CD14-positive monocyte (primary cell): Measurements from ENCODE around the gene UNG. TPM values are rescaled to one million over a fixed set of nuclear protein-coding genes. Genes with fewer than 3 reads are reported as not detected.

Experiments used
- DNase-seq, 3 donors: peaks; one replicate each; pipeline ENCODE4 v3.0.0-alpha.2; 2011 to 2022
- H2AFZ ChIP-seq: 2 replicates; pipeline ENCODE4 v1.6.0; 2012; ENCODE audit warnings: mild to moderate bottlenecking, low read depth, low read length, inconsistent platforms; ENCODE audit not compliant: insufficient read depth, poor library complexity, severe bottlenecking
- H3K27ac ChIP-seq, 2 donors: 1 replicate in 1 of 2; 2 replicates in 1 of 2; pipeline ENCODE4 v1.5.1; 2012 to 2013; ENCODE audit warnings: low read length in 2 of 2, control low read depth in 1 of 2, inconsistent platforms in 1 of 2, low read depth in 1 of 2, mild to moderate bottlenecking in 1 of 2
- H3K27me3 ChIP-seq, 2 donors: one replicate each; pipeline versions ENCODE4 v1.6.0 to v1.6.1; 2011 to 2013; ENCODE audit warnings: low read length in 2 of 2; ENCODE audit not compliant: control insufficient read depth in 2 of 2, insufficient read depth in 2 of 2
- H3K36me3 ChIP-seq, 2 donors: replicated peaks in 1 of 2; 1 replicate in 1 of 2; 2 replicates in 1 of 2; pipeline versions ENCODE4 v1.5.1 to v1.6.1; 2012 to 2013; ENCODE audit warnings: low read length in 2 of 2, control low read depth in 1 of 2, inconsistent platforms in 1 of 2, mild to moderate bottlenecking in 1 of 2; ENCODE audit not compliant: insufficient read depth in 2 of 2, control insufficient read depth in 1 of 2
- H3K4me1 ChIP-seq, 2 donors: 1 replicate in 1 of 2; 2 replicates in 1 of 2; pipeline versions ENCODE4 v1.5.1 to v1.6.1; 2012 to 2013; ENCODE audit warnings: low read length in 2 of 2, control low read depth in 1 of 2, inconsistent platforms in 1 of 2, mild to moderate bottlenecking in 1 of 2, moderate library complexity in 1 of 2; ENCODE audit not compliant: insufficient read depth in 2 of 2, control insufficient read depth in 1 of 2
- H3K4me2 ChIP-seq: replicated peaks from 2 replicates; pipeline ENCODE3; 2012; ENCODE audit warnings: low read length, moderate library complexity, mild to moderate bottlenecking; ENCODE audit not compliant: poor library complexity, severe bottlenecking; ENCODE audit errors: extremely low read depth
- H3K4me3 ChIP-seq, 3 experiments: fragments of 200-600 bp in 1 of 3; sonication (generic) in 1 of 3; replicated peaks in 1 of 3; 1 replicate in 2 of 3; 2 replicates in 1 of 3; pipeline ENCODE4 v1.5.1; 2011 to 2013; ENCODE audit warnings: low read length in 3 of 3, mild to moderate bottlenecking in 3 of 3, control low read depth in 2 of 3, low read depth in 2 of 3, inconsistent platforms in 1 of 3, moderate library complexity in 1 of 3
- H3K79me2 ChIP-seq: 2 replicates; pipeline ENCODE4 v1.6.0; 2012; ENCODE audit warnings: mild to moderate bottlenecking, control low read depth, inconsistent platforms, low read length, moderate library complexity; ENCODE audit not compliant: insufficient read depth
- H3K9ac ChIP-seq: 2 replicates; pipeline ENCODE4 v1.6.0; 2017; ENCODE audit warnings: low read length, mild to moderate bottlenecking; ENCODE audit not compliant: insufficient read depth, poor library complexity, severe bottlenecking
- H3K9me3 ChIP-seq, 2 donors: replicated peaks in 1 of 2; 1 replicate in 1 of 2; 2 replicates in 1 of 2; pipeline versions ENCODE4 v1.5.1 to v1.6.1; 2012 to 2013; ENCODE audit warnings: low read length in 2 of 2, control low read depth in 1 of 2; ENCODE audit not compliant: control insufficient read depth in 1 of 2, insufficient read depth in 1 of 2
- H4K20me1 ChIP-seq: 2 replicates; pipeline ENCODE4 v1.6.0; 2012; ENCODE audit warnings: mild to moderate bottlenecking, low read length, control low read depth, moderate library complexity; ENCODE audit not compliant: insufficient read depth
- H3K27ac Mint-ChIP-seq, 7 donors: one replicate each; pipeline ENCODE4 v1.8.0; 2020; ENCODE audit warnings: mild to moderate bottlenecking in 7 of 7, mixed read lengths in 7 of 7, moderate library complexity in 6 of 7, inconsistent platforms in 2 of 7
- H3K27me3 Mint-ChIP-seq, 3 donors: one replicate each; pipeline ENCODE4 v1.8.0; 2021 to 2022; ENCODE audit warnings: low read depth in 3 of 3, mild to moderate bottlenecking in 3 of 3, mixed read lengths in 3 of 3, moderate library complexity in 3 of 3, inconsistent platforms in 1 of 3
- H3K36me3 Mint-ChIP-seq, 2 donors: one replicate each; pipeline ENCODE4 v1.8.0; 2020; ENCODE audit warnings: mixed read lengths in 2 of 2, inconsistent platforms in 1 of 2, mild to moderate bottlenecking in 1 of 2
- H3K4me1 Mint-ChIP-seq: one replicate; pipeline ENCODE4 v1.8.0; 2020; ENCODE audit warnings: mild to moderate bottlenecking, mixed read lengths
- H3K4me3 Mint-ChIP-seq, 2 donors: one replicate each; pipeline ENCODE4 v1.8.0; 2020; ENCODE audit warnings: mild to moderate bottlenecking in 2 of 2, mixed read lengths in 2 of 2, moderate library complexity in 1 of 2
- H3K9me3 Mint-ChIP-seq, 7 donors: one replicate each; pipeline ENCODE4 v1.8.0; 2020 to 2022; ENCODE audit warnings: mixed read lengths in 7 of 7, mild to moderate bottlenecking in 6 of 7, moderate library complexity in 6 of 7, inconsistent platforms in 2 of 7
- CTCF ChIP-seq: fragments of 200-600 bp; IDR thresholded peaks from one replicate; pipeline ENCODE4 v1.8.0; 2022; ENCODE audit warnings: antibody characterized with exemption, mild to moderate bottlenecking
- WGBS: methylation state at CpG from one replicate; pipeline ENCODE4 v1.1.5; 2013; ENCODE audit warnings: missing lambda C conversion rate; ENCODE audit not compliant: insufficient coverage; 5-methylcytosine and 5-hydroxymethylcytosine counted together
- intact Hi-C, 2 donors: fragments of 100-400 bp; cut with micrococcal nuclease; formaldehyde crosslinking; loops; one replicate each; pipeline versions ENCODE4 v1.15.0 to v1.15.1; 2023
- polyA plus RNA-seq, 3 donors: library from polyadenylated mRNA; depleted of rRNA in 1 of 3; unstranded in 2 of 3; stranded (reverse) in 1 of 3; fragments of 300-500 nt in 2 of 3; fragments of >200 nt in 1 of 3; fragmentation: Illumina TruSeq in 2 of 3; gene quantifications; 1 replicate in 2 of 3; 2 replicates in 1 of 3; pipeline ENCODE4 v1.2.3, GENCODE V29; 2012 to 2021

UNG gene
- polyA plus RNA-seq, 3 donors, result 1.1 to 2.1 (median 2.0) TPM

- intact Hi-C loops, result no loop called here
Measured at GRCh38 chr12:109154451-109155438, 57.3 kb downstream of the UNG start.

More at GRCh38 chr12:109154451-109155438, 57.3 kb downstream of the UNG start:
- Histone ChIP-seq H3K4me3 (peak overlapping the region; percentile 52 to 89 (median 60)), H2AFZ (peak overlapping the region; percentile 92), H3K4me1 (peaks cover 17 to 19% of the 10 kb centered on the region in 2 donors), H3K9me3 (no peaks in the 10 kb centered on the region), H3K27ac (peak overlapping the region in 1 of 2 donors; percentile 58), H3K4me2 (peak overlapping the region; percentile 94), H3K9ac (peak overlapping the region; percentile 56), H3K79me2 (peaks cover 4% of the 10 kb centered on the region), H3K36me3 (no peaks in the 10 kb centered on the region), H4K20me1 (no peaks in the 10 kb centered on the region), H3K27me3 (peaks cover 0 to 4% of the 10 kb centered on the region in 2 donors)
- H3K4me1 Mint-ChIP-seq, result peaks cover 27% of the 10 kb centered on the region
- no peaks in the 10 kb centered on the region for H3K9me3 Mint-ChIP-seq
- peak overlapping the region; percentile 87 to 94 for H3K4me3 Mint-ChIP-seq
- no peak for TF ChIP-seq CTCF
- WGBS, result under 1% methylated on average over 55 of the region's 61 CpGs
- DNase-seq, result peak; percentile 61 to 63 (median 62)
- H3K36me3 Mint-ChIP-seq, result no peaks in the 10 kb centered on the region
- peak overlapping the region; percentile 69 to 94 (median 88) for H3K27ac Mint-ChIP-seq
- peaks cover 6 to 13% (median 7%) of the 10 kb centered on the region in 3 donors for H3K27me3 Mint-ChIP-seq
